Stimulated activated CD8-positive, alpha-beta memory T cell treated with anti-CD3 and anti-CD28 coated beads, Interleukin-12 subunit alpha, Interleukin-12 subunit beta, amount 100 ng/mL, for 24 hours (primary cell): ENCODE data around the gene AOC2.
"Not testable (repeated sequence)": the region's sequence is repeated elsewhere in the genome, so short reads cannot be mapped to it uniquely, and the experiment has no call there.

Source experiments
- DNase-seq: peaks from one replicate; pipeline ENCODE4 v3.0.0-alpha.2; 2020; ENCODE audit errors: extremely low read depth

The AOC2 gene

DNA sequence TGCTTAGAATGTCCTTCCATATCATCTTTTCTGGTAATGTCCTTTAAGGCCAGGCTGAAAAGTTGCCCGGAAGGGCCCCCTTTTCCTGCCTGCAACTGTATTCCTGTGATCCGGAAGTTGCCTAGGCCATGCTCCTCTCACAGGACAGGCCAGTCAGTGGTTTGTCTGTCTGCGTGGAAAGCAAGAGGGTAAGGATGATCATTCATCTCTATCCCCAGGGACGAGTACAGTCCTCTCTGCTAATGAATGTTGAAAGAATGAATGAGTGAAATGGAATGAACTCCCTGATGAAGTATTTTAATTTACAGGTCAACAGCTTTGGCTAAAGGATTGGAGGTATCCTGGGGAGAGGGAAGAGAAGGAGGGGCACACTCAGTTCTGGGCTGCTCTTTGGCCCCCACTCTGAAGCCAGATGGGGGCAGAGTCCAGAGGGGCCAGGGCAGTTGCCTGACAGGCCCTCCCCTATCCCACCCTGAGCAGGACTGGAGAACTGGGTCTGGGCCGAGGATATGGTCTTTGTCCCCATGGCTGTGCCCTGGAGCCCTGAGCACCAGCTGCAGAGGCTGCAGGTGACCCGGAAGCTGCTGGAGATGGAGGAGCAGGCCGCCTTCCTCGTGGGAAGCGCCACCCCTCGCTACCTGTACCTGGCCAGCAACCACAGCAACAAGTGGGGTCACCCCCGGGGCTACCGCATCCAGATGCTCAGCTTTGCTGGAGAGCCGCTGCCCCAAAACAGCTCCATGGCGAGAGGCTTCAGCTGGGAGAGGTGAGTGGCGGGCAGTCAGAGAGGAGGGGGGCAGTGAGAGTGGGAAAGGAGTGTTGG is 9.8 kb downstream of the AOC2 start:
- DNase-seq, result no peak

DNA sequence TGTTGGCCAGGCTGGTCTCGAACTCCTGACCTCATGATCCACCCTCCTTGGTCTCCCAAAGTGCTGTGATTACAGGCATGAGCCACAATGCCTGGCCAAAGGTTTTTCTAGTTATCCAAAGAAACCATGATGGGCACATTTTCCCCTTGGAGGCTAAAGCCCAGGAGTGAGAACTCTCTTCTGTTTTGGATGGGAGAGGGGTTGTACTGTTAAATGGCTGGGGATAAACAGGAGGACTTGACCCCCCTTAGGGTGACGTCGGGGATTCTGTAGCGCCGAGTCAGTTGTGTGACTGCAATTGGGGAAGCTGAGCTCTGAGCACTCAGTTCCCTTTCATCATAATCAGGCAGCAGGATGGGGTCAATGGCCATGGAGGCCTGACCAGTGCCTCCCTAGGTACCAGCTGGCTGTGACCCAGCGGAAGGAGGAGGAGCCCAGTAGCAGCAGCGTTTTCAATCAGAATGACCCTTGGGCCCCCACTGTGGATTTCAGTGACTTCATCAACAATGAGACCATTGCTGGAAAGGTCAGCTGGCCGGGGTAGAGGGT is 10.7 kb downstream of the AOC2 start:
- no peak for DNase-seq

DNA sequence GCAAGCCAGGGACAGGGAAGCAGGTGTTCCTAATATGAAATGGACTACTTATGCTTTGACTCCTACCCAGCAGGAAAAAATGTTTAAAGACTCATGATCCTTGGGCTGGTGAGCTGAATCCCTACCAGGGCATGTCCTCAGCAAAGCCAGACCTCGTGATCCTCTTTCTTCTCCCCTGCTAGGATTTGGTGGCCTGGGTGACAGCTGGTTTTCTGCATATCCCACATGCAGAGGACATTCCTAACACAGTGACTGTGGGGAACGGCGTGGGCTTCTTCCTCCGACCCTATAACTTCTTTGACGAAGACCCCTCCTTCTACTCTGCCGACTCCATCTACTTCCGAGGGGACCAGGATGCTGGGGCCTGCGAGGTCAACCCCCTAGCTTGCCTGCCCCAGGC is 11.7 kb downstream of the AOC2 start:
- DNase-seq, result not testable (repeated sequence)

DNA sequence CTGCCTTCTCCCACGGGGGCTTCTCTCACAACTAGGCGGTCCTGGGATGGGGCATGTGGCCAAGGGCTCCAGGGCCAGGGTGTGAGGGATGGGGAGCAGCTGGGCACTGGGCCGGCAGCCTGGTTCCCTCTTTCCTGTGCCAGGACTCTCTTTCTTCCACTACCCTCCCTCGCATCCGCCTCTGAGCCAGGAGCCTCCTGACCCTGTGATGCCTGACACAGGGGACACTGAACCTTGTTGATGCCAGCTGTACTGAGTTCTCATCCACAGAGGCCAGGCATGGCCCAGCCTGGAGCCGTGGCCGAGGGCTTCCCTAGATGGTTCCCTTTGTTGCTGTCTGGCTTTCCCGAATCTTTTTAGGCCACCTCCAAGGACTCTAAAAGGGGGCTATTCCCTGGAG is 12.1 kb downstream of the AOC2 start:
- not testable (repeated sequence) for DNase-seq

DNA sequence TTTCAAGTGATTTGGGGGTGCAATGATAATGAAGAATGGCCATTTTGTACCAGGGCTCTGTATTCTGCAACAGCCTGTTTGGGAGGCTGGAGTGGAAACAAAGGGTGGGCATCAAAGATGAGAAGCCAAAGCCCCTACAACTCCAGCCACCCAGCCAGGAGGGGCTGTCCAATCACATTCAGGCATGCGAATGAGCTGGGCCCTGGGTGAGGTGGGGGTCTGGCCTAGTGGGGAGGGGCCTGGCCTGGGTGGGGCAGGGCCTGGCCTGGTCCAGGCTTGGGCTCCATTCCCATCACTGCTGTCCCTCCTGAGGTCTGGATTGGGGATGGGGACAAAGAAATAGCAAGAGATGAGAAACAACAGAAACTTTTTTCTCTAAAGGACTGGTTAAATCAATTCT is 13.0 kb downstream of the AOC2 start:
- DNase-seq, result no peak

DNA sequence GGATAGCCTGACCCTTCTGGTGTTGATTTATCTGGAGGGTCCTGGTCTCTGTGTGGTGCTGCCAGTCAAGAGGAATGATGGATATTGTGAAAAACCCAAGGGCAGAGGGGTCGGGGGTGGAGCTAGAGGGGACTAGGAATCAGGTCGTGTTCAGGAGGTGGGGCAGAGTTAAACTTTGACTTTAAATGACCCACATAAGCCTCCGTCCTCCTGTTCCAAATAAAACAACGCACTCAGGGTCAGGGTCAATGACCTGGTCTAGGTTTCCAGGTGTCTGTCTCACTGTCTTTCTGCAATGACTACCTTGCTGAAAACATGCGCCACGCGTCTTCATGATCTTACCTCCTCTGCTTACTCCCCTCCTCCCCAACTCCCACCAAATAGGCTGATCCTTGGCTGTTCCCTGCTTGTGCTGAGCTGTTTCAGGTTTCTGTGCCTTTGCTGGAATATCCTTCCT is 21.3 kb downstream of the AOC2 start:
- DNase-seq, result no peak

DNA sequence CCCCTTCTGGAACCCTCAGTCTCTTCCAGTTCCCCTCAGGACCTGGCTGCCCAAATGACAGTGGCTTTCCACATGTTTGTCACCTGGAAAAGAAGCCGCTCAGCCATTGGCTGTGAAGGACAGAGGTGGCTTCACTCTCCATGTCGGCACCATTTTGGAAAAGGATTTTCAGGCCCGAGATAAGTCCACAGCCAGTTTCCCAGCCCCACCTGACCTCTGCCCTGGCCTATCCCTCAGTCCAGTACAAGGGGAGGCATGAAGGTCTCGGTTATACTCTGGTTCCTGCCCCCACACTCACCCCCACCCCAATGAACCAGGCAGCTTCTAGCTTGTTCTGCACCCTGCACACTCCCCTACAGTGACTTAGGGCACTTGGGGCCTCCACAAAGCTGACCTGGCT is 21.8 kb downstream of the AOC2 start:
- no peak for DNase-seq

DNA sequence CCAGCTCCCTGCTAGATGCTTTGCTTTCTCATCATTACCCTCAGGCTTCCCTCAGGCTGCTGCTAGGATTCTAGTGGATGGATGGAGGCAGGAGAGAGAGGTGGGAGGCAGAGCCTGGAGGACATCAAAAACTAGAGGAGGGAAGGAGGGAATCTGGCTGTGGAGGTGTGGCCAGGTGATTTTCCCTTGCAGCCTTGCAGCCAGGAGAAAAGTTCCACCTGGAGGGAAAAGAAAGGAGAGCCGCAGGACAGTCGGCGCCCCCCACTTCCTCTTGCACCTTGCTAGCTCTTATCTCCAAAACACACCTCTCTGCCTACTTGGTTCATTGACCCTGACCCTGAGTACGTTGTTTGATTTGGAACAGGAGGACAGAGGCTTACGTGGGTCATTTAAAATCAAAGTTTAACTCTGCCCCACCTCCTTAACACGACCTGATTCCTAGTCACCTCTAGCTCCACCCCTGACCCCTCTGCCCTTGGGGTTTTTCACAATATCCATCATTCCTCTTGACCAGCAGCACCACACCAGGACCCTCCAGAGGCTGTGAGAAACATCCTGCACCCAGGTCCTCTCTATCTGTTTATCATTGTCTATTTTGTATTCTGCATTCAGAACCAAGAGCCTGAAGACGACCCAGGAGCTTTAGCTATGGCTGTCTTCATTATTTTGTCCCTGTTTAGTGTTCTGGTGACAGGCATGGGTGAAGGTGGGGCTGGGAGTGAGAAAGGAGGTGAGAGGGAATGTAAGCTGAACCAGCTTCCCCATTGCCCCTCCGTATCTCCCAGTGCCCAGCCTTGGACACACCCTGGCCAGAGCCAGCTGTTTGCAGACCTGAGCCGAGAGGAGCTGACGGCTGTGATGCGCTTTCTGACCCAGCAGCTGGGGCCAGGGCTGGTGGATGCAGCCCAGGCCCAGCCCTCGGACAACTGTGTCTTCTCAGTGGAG is 22.5 kb downstream of the AOC2 start:
- no peak for DNase-seq

DNA sequence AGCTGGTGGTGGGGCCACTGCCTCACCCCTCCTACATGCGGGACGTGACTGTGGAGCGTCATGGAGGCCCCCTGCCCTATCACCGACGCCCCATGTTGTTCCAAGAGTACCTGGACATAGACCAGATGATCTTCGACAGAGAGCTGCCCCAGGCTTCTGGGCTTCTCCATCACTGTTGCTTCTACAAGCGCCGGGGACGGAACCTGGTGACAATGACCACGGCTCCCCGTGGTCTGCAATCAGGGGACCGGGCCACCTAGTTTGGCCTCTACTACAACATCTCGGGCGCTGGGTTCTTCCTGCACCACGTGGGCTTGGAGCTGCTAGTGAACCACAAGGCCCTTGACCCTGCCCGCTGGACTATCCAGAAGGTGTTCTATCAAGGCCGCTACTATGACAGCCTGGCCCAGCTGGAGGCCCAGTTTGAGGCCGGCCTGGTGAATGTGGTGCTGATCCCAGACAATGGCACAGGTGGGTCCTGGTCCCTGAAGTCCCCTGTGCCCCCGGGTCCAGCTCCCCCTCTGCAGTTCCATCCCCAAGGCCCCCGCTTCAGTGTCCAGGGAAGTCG is 23.4 kb downstream of the AOC2 start:
- not testable (repeated sequence) for DNase-seq

DNA sequence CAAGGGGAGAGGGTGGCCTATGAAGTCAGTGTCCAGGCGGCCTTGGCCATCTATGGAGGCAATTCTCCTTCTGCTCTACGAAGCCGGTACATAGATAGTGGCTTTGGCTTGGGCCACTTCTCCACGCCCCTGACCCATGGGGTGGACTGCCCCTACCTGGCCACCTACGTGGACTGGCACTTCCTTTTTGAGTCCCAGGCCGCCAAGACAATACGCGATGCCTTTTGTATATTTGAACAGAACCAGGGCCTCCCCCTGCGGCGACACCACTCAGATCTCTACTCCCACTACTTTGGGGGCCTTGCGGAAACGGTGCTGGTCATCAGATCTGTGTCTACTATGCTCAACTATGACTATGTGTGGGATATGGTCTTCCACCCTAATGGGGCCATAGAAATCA is 24.0 kb downstream of the AOC2 start:
- no peak for DNase-seq

DNA sequence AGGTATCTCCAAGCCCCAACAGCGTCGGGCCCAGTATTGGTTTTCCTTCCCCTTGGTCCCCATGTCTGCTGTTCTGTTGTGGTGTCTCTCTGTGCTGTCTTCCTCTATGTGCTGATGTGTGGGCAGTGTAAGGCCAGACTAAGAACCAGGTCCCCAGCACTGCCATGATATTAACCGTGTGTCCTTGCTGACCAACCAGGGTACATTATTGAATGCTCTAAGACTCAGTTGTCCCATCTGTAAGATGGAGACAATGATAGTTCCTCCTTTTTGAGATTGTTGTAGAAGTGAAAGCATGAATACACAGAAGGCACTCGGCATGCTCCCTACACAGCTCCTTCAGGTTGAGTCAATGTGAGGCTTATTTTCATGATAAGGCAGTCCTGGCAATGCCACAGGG is 27.3 kb downstream of the AOC2 start:
- DNase-seq, result no peak

DNA sequence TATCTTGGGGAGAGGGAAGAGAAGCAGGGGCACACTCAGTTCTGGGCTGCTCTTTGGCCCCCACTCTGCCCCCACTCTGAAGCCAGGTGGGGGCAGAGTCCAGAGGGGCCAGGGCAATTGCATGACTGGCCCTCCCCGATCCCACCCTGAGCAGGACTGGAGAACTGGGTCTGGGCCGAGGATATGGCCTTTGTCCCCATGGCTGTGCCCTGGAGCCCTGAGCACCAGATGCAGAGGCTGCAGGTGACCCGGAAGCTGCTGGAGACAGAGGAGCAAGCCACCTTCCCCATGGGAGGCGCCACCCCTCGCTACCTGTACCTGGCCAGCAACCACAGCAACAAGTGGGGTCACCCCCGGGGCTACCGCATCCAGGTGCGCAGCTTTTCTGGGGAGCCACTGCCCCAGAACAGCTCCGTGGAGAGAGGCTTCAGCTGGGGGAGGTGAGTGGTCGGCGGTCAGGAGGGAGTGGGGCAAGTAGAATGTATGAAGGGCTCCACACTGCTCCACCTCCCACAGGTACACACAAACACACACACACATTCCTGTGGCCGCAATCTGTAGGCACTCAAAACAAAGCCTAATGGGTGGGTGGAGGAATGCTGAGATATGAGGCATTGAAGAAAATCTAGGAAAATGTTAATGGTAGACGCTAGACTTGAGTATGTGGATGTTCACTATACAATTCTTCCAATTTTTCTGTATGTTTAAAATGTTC is 28.0 kb downstream of the AOC2 start:
- no peak for DNase-seq

DNA sequence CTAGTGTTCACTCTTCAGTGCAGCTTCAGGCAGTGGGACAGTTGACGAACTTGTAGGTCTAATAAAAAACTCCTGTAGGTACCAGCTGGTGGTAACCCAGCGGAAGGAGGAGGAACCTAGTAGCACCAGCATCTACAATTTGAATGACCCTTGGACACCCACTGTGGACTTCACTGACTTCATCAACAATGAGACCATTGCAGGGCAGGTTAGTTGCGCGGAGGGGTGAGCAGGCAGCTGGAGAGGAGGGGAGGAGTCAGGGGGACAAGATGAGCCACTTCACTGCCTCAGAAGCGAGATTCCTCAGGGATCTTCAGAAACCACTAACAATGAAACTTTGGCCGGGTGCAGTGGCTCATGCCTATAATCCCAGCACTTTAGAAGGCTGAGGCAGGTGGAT is 28.9 kb downstream of the AOC2 start:
- no peak for DNase-seq

DNA sequence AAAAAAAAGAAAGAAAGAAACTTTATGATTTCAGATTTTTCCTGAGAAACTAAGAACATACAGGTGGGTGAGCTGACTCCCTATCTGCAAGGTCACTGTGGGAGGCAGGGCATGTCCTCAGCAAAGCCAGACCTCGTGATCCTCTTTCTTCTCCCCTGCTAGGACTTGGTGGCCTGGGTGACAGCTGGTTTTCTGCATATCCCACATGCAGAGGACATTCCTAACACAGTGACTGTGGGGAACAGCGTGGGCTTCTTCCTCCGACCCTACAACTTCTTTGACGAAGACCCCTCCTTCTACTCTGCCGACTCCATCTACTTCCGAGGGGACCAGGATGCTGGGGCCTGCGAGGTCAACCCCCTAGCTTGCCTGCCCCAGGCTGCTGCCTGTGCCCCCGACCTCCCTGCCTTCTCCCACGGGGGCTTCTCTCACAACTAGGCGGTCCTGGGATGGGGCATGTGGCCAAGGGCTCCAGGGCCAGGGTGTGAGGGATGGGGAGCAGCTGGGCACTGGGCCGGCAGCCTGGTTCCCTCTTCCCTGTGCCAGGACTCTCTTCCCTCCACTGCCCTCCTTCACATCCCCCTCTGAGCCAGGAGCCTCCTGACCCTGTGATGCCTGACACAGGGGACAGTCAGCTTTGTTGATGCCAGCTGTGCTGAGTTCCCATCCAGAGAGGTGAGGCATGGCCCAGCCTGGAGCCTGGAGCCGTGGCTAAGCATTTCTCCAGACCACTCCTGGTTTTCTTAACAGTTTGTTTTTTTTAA is 29.7 kb downstream of the AOC2 start:
- DNase-seq, result not testable (repeated sequence)

DNA sequence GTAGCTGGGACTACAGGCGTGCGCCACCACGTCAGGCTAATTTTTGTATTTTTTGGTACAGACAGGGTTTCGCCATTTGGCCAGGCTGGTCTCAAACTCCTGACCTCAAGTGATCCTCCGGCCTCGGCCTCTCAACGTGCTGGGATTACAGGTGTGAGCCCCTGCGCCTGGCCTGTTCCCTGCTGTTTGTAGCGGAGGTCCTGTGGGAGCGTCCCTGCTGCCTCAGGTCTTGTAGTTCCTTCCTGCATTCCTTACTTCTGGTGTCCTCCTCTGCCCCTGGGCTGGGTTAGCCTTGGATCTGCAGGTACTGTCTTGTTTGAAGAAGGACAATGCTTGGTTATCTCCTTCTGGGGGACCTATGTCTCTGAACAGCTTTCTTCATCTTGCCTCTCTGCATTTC is 32.7 kb downstream of the AOC2 start:
- DNase-seq, result no peak

DNA sequence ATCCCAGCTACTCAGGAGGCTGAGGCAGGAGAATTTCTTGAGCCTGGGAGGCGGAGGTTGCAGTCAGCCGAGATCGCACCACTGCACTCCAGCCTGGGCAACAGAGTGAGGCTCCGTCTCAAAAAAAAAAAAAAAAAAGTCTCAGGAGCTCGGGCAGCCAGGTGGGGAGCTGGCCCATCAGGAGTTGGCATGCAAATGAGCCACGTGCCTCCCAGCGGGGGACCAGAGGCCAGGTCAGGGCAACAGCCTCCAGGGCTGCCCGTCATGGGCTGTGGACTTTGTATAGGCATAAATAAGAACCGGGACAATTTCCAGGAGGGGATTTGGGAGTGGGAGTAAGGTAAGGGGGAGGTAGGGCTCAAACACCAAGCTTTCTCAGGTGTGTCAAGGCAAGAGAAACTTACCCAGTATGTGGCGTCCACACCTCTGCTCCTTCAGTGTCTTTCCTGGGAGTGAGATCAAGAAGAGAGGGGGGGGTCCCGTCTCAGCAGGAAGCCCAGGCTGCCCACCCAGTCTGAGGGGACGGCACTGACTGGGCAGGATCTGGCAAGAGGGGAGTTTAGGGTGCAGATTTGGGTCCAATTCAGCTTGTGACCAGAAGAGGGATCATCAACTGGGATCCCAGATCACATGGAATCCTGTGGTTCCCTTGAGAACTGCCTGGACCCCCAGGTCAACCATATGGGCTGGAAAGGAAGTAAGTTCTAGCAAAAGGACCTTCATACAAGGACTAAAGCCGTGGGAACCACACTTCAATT is 33.9 kb downstream of the AOC2 start:
- no peak for DNase-seq

DNA sequence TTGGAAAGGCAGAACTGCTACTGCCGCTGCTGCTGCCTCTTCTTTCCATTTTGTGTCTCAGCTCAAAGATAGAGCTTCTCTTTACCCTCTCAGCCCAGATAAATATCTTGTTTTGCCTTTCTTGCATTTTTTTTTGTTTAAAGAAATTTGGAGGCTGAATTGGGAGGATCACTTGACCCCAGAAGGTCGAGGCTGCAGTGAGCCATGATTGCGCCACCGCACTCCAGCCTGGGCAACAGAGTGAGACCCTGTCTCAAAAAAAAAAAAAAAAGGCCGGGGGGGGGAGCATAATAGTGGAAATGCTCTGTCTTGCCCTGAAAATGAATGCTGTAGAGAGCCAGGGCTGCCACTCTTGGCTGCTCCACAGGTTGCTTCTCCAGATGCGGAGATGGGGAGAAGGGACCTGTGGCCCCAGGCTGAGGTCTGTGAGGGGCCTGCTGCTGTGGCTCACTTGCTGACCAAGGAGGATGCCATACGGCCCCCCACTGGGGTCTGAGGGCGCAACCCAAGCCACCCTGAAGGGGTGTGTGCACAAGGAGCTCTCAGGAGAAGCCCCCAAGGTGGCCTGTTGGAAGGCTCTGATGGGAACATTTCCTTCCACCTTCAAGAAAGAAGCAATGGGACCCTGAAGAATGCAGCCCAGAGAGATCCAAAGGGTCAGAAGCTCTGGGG is 34.7 kb downstream of the AOC2 start:
- no peak for DNase-seq

DNA sequence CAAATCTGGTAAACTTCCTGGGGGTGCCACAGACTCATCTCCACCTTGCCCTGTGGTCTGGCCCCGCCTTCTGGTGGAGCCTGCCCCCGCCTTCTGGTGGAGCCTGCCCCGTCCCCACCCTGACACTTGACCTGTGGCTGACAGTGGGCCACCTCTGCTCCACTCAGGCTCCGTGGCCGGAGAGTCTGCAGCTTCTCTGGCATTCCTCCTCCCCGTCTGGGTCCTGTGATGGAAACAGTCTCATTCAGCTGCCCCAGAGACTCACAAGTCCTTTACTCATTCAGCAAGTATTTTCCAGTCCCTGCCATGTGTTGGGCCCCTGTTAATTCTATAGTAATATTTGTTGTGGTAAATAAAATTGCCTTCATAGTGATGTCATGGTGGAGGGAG is 35.2 kb downstream of the AOC2 start:
- no peak for DNase-seq

DNA sequence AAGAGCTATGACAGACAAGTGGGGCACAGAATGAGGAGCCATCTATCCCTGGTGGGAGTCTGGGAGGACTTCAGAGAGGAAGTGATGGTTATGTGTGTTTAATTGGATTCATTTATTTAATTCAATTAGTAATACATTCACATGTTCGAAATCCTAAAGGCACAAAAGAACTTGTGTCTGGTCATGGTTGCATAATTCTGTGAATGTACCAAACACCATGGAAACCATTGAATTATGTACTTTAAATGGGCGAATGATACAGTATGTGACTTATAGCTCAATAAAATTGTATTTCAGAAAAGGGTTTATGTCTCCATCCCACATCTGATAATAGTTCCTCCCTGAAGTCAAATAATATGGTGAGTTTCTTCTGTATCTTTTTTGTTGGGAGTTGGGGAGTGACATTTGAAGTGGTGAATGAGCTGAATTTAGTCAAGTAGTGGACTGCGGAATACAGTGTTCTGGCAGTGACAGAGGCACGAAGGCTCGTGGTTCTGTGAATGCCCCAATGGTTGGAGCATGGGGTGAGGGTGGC is 36.5 kb downstream of the AOC2 start:
- DNase-seq, result no peak
